Retina (tissue), 1 donor: Measurements from ENCODE around the gene SYNRG.

Source experiments
- DNase-seq: peaks from one replicate; pipeline ENCODE4 v3.0.0-alpha.2; 2016

The SYNRG gene

DNA sequence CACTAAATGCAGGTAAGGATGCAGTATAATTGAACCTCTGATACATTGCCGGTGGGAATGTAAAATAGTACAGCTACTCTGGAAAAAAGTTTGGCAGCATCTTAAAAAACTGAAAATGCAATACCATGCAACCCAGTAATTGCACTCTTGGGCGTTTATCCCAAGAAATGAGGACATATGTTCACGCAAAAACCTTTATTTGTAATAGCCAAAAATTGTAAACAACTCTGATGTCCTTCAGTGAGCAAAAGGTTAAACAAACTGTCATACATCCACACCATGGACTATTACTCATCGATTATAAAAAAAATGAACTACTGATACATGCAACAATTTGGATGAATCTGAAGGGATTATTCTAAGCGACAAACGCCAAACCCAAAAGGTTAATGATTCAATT lies 16.9 kb downstream of the SYNRG start:
- DNase-seq = no peak

DNA sequence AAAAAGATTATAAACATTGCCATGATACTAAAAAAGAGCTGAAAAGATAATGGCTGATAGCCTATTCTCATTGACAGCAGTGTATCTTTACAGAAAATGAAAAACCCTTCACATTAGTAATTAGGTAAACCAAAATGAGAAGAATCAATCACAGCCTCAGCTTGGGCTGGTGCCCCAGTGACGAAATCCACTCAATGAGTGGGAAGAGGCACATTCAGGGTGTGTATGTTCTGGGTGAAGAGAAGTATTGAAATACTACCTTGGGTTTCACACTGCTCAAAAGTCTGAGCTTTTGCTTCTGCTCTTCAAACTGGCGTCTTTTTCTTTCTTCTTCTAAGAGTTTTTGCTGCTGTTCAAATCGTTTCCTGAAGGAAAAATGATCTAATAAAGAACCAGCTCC lies 24.2 kb downstream of the SYNRG start:
- no peak for DNase-seq

DNA sequence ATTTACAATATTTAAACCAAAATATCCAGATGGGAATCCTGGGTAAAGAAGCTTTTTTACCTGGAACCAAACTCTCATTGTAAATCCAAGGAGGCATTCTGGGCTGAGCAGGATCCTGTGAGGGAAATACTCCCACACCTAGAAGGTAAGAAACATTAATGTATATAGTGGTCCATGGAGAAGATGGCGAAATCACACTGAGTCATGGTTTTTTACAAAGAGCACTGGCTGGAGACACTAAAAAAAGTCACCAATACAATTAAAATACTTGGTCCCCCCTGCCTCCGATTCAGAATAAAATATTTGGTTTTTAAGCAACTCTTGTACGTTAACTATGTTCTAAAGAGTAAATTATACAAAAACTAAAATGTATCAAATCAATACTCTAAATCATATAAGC lies 32.9 kb downstream of the SYNRG start:
- DNase-seq = no peak

GRCh38 chr17:37574427-37574826 lies 34.8 kb downstream of the SYNRG start:
- no peak for DNase-seq

- no peak for DNase-seq
Measured at GRCh38 chr17:37571674-37572073, 37.5 kb downstream of the SYNRG start.

DNA sequence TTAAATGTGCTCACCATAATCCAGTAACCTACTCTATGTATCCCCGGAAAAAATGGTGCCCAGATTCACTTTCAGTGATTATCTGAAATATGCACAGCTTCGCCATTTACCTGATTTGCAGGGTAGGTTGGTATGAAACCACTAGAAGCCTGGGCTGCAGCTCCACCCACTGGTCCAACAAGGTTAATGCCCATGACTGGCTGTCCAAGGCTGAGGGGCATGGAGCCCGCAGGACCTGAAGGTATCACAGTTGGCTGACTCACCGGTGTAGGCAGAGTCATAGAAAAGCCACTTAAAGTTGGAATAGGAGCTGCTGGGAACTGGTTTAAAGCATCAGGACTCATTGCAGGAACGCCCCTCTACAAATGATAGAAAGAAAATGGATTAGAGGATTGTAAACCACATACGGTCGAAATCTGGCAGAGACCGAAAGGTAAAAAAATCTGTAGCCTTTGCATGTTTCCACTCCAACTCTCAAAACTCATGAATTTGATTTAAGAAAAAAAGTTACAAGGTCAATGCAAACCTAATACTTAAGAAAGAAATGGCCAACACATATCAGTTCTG lies 38.6 kb downstream of the SYNRG start:
- DNase-seq = no peak

DNA sequence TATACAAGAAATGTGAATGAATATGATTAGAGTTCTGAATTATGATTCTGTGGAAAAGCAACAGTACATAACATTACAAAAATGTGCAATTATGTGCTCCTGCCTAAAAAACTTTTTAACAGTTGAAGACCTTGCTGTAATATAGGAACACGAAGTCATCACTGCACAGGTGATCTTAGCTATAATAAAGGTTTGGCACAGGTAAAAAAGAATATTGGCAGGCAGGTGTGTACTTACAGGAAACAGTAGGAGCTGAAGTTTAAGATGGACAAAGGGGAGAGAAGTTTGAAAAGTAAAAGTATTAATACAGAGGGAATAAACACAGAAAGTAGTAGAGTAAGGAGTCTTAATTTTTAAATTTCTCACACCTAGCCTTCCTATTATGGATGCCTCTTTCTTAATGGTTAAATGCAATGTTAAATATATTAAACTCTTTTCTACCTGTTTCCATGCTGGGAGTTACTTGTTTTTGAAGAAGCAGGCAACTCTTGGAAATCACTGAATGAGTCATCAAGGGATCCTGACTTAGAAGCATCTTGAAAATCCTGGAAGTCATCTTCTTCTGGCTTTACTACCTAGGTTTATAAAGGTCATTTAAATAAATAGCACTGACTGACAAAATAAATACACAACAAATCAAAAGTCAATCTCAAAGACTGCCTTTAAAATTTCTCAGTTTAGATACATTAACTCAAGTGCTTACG lies 40.7 kb downstream of the SYNRG start:
- DNase-seq = no peak

DNA sequence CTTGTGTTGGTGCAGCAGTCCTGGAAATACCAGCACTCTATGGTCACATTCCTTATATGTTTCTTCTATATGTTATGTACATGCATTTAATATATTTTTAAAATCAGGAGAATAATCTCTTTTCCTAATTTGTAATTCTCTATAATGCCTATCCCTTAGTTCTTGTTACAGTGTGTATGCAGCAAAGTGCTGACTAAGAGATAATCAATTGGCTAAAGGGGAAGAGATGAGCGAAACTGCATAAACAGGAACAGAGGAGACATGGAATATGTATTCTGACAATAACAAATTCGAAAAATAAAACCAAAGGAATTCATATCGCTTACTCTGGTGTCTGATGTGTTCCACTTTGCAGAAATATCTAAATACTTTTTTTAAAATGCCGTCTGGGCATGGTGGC lies 41.7 kb downstream of the SYNRG start:
- no peak for DNase-seq

DNA sequence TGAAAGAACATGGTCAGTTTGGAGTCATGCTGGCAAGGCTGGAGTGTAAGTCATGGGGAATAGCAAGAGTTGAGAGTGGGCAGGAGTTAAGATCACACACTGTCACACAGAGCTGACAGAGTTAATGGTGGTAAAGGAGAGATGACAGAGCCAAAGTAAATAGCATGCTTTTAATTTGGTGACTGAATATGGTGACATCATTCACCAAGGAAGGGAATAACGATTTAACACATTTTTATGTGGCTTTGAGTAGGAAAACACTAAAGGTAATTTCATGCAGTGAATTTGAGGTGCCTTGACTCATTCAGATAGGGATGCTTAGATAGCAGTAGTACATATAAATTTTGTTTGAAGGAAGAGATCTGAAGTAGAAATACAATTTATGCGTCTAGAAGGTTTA lies 42.1 kb downstream of the SYNRG start:
- no peak for DNase-seq

DNA sequence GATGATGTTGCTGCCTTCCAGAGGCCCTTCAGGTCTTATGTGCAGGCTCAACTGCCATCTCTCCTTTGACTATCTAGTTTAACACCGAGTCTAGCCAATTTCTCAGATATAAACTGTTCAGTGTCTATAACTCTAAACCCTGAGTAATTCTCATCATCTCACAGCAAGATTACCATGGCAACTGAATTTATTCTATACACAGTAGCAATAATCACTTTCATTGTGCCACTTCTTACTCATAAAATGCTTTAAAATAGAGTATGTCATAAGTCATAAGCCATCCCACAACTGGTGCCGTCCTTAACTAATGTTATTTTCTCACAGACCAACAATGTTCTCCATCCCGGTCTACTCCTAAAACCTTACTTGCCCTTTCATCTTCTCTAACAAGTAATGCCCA lies 45.0 kb downstream of the SYNRG start:
- DNase-seq = no peak

DNA sequence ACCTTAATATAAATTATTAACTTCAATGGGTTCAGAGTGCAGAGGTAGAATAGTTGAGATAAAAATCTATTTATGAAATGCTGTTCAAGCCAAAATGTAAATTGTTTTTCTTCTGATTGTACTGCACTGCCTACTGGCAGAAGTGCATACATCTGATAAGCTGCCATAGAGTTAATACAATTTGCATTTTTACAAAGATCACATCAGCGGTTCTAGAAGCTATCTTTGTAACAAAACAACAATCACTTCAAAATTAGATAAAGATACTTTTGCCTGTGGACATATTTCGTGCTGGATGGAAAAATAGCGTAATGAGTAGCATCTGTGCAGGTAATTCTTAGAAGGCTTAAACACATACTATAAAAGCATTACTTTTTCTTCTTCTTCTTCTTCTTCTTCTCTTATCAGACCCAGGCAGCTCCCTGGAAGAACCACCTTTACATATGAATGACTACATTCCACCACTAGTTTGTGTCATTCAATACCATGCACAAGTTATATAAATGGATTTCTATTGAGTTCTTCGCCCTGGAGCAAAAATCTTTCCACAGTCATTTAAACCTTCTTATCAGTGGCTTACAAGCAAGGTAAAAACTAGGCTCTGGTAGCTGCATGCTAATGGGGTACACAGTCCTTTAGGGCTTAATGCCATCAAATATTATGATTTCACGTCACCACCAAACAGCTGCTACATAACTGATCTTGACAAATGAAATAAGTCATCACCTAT lies 47.0 kb downstream of the SYNRG start:
- DNase-seq = no peak

DNA sequence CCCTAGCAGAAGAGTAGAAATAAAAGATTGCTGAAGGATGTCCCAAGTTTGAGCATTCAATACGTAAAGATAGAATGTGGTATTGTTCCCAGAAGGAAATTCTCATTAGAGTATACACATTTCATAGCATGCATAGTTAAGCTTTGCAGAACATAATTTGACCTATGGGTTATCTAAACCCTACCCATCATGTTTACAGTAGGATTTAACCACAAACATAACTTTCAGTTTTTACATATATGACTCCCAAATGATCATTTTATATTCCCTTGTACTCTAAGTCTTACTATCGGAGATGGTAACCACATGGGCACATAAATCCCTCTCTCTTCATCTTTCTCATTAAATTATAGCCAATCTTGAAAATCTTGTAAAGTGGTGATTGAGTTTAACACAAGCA lies 50.9 kb downstream of the SYNRG start:
- no peak for DNase-seq

DNA sequence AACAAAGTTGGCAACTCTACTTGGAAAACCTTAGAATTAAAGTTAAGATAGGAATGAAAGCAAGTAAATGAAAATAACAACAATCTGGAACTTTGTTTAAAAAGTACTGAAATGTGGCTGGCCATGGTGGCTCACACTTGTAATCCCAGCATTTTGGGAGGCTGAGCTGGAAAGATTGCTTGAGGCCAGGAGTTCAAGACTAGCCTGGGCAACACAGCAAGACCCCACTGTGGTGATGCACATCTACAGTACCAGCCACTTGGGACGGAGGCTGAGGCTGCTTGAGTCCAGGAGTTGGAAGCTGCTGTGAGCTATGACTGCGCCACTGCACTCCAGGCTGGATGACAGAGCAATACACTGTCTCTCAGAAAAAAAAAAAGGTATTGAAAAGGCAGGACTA lies 51.7 kb downstream of the SYNRG start:
- no peak for DNase-seq

- DNase-seq = no peak
Measured at GRCh38 chr17:37555386-37555785, 53.8 kb downstream of the SYNRG start.

- DNase-seq = no peak
Measured at GRCh38 chr17:37553401-37553966, 55.7 kb downstream of the SYNRG start.

GRCh38 chr17:37551788-37552187 lies 57.4 kb downstream of the SYNRG start:
- DNase-seq = no peak

DNA sequence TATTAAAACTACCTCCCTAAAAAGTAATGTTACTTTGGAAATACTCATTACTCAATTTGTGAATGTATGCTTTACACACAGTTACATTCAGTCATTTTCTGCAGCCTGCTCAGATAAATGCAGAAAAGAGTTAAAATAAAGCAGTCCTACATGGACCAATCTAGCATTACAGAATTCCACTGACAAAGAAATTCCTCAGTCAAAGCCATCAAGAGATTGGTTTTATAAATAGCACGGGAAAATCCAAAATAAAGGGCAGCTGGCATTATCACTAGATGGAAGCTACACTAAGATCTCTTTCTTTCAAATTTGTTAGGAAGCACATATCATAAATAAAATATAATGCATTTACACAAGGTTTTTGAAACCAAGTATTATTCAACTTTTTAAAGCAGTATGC lies 61.2 kb downstream of the SYNRG start:
- no peak for DNase-seq

GRCh38 chr17:37546302-37546701 lies 62.9 kb downstream of the SYNRG start:
- no peak for DNase-seq

GRCh38 chr17:37545486-37545885 lies 63.7 kb downstream of the SYNRG start:
- no peak for DNase-seq

DNA sequence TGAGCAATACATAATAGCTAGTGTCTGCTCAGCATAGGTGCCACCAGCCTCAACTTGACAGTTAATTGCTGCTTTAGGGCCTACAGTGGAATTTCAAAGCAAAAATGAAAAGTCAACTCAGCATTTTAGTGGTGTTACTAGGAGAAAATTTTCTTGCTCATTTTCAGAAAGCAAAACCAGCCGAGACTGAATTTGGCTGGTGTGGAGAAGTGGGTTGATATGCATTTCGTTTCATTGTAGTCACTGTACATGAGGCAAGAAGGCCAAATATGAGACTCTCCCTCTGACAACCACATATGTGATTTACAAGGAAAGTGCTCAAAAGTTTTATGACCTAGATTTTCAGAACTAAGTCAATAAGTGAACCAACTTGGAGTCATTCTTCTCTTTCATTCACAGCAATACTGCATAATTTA lies 65.6 kb downstream of the SYNRG start:
- no peak for DNase-seq

DNA sequence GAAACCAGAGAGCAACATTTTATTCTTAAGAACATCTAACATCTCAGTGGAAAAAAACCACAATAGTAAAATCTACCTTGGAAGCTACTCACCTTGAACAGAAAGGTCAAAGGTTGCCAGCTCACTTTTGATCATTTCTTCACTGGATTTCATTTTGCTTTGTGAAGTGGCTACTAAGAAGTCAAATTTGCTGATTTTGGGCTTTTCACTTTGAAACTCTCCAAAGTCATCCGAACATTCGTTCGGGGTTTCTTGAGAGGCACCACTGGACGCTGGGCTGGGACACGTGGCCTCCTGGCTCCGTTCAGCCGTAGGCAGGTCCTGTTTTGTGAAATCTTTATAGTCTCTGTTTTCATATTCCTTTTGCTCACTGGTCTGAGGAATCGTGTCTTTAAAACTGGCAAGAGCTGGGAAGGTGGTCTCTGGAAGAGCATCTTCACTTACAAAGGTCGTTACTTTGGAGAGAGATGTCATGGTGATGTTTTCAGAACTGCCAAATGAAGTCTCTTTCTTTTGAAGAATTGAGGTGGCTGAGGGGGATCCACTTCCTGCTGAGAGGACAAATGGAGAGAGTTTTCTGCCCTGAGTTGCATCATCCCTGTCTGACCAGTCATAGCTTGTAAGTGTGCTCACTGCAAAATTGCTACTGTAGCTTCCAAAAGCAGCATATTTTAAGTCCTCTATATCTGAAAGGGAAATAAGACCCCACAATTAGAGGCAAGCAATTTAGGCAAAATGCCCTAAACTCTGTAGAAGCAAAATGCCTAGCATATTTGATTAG lies 67.1 kb downstream of the SYNRG start:
- DNase-seq = no peak

- DNase-seq = no peak
Measured at GRCh38 chr17:37538981-37539659, 70.1 kb downstream of the SYNRG start.

- DNase-seq = no peak
Measured at GRCh38 chr17:37535906-37536305, 73.3 kb downstream of the SYNRG start.
